WTC11 (cell line): ENCODE results near the gene CISH. TPM values are rescaled to one million over a fixed set of nuclear protein-coding genes. Genes with fewer than 3 reads are reported as not detected.

Experiments
- ATAC-seq: fragments of 200-7000 bp; cut with Tn5 transposase; 2 replicates; pipeline ENCODE4 v1.10.0; 2021; ENCODE audit warnings: mild to moderate bottlenecking, moderate library complexity
- CTCF ChIA-PET: fragments of 300-600 bp; sonication (Branson Sonifier 250); formaldehyde crosslinking; loops from one replicate; lab custom pipeline; 2021; ENCODE audit warnings: antibody characterized with exemption; lab: Charles Lee
- POLR2A ChIA-PET: fragments of 350-600 bp; sonication (Branson Sonifier 250); formaldehyde crosslinking; loops from one replicate; lab custom pipeline; 2021; ENCODE audit warnings: antibody characterized with exemption; lab: Charles Lee
- DNase-seq: peaks from one replicate; pipeline ENCODE4 v3.0.0; 2021; ENCODE audit warnings: low spot score
- H3K27ac Mint-ChIP-seq: 2 replicates; pipeline ENCODE4 v1.8.0; 2021; ENCODE audit warnings: mixed read lengths
- H3K27me3 Mint-ChIP-seq: 2 replicates; pipeline ENCODE4 v1.8.0; 2021; ENCODE audit warnings: low read depth, mild to moderate bottlenecking, moderate library complexity, mixed read lengths
- H3K36me3 Mint-ChIP-seq: 2 replicates; pipeline ENCODE4 v1.8.0; 2021; ENCODE audit warnings: mixed read lengths
- H3K4me1 Mint-ChIP-seq: 2 replicates; pipeline ENCODE4 v1.8.0; 2022; ENCODE audit warnings: mixed read lengths
- H3K4me3 Mint-ChIP-seq: 2 replicates; pipeline ENCODE4 v1.8.0; 2021; ENCODE audit warnings: mild to moderate bottlenecking, moderate library complexity, mixed read lengths
- H3K9me3 Mint-ChIP-seq: 2 replicates; pipeline ENCODE4 v1.8.0; 2021; ENCODE audit warnings: mixed read lengths
- FOXJ3 ChIP-seq: sonication (generic); formaldehyde crosslinking; IDR thresholded peaks from 2 replicates; pipeline ENCODE4 v1.9.0; 2021; ENCODE audit warnings: missing genetic modification reagents, mild to moderate bottlenecking, borderline replicate concordance
- GABPB1 ChIP-seq: sonication (generic); formaldehyde crosslinking; IDR thresholded peaks from 2 replicates; pipeline ENCODE4 v1.8.1; 2023; ENCODE audit warnings: mild to moderate bottlenecking, missing genetic modification reagents
- IRF2 ChIP-seq: sonication (generic); formaldehyde crosslinking; IDR thresholded peaks from 2 replicates; pipeline ENCODE4 v1.8.0; 2022; ENCODE audit warnings: low read depth, missing genetic modification reagents, borderline replicate concordance
- JAZF1 ChIP-seq: fragments of 250-450 bp; sonication (Bioruptor Pico); IDR thresholded peaks from 2 replicates; pipeline ENCODE4 v1.9.0; 2021; ENCODE audit warnings: moderate library complexity, mild to moderate bottlenecking, inconsistent platforms
- MXD4 ChIP-seq: fragments of 250-450 bp; sonication (Bioruptor Pico); IDR thresholded peaks from 2 replicates; pipeline ENCODE4 v1.8.0; 2021; ENCODE audit warnings: mild to moderate bottlenecking, moderate library complexity, borderline replicate concordance
- RELA ChIP-seq: sonication (generic); formaldehyde crosslinking; IDR thresholded peaks from 2 replicates; pipeline ENCODE4 v1.8.1; 2022; ENCODE audit warnings: missing genetic modification reagents, mild to moderate bottlenecking, borderline replicate concordance
- SMAD3 ChIP-seq: sonication (generic); formaldehyde crosslinking; IDR thresholded peaks from 2 replicates; pipeline ENCODE4 v1.8.0; 2022; ENCODE audit warnings: missing genetic modification reagents, mild to moderate bottlenecking, borderline replicate concordance
- TP53 ChIP-seq: sonication (generic); formaldehyde crosslinking; IDR thresholded peaks from 2 replicates; pipeline ENCODE4 v1.8.1; 2023; ENCODE audit warnings: mild to moderate bottlenecking, missing genetic modification reagents
- ZBTB21 ChIP-seq: sonication (generic); formaldehyde crosslinking; IDR thresholded peaks from 2 replicates; pipeline ENCODE4 v1.8.1; 2023; ENCODE audit warnings: mild to moderate bottlenecking, missing genetic modification reagents, borderline replicate concordance
- ZNF219 ChIP-seq: sonication (generic); formaldehyde crosslinking; IDR thresholded peaks from 2 replicates; pipeline ENCODE4 v1.8.0; 2023; ENCODE audit warnings: missing genetic modification reagents, mild to moderate bottlenecking, borderline replicate concordance
- total RNA-seq: library from RNA; stranded (reverse); gene quantifications from 3 replicates; pipeline ENCODE4 v1.2.3, GENCODE V29; 2021
- TF ChIP-seq, protein P1 (sequence below): fragments of 250-450 bp; sonication (Bioruptor Pico); IDR thresholded peaks from 2 replicates; pipeline ENCODE4 v1.9.0; 2021; ENCODE audit warnings: mild to moderate bottlenecking, borderline replicate concordance
- TF ChIP-seq, protein P2 (sequence below): sonication (generic); formaldehyde crosslinking; IDR thresholded peaks from 2 replicates; pipeline ENCODE4 v1.8.1; 2022; ENCODE audit warnings: mild to moderate bottlenecking, moderate library complexity, missing genetic modification reagents
- TF ChIP-seq, protein P3 (sequence below): sonication (generic); formaldehyde crosslinking; conservative IDR thresholded peaks from 2 replicates; pipeline ENCODE4 v1.8.1; 2023; ENCODE audit warnings: mild to moderate bottlenecking, low read depth, missing genetic modification reagents, moderate library complexity
- TF ChIP-seq, protein P4 (sequence below): sonication (generic); formaldehyde crosslinking; IDR thresholded peaks from 2 replicates; pipeline ENCODE4 v1.8.0; 2023; ENCODE audit warnings: missing genetic modification reagents
- TF ChIP-seq, protein P5 (sequence below): fragments of 250-450 bp; sonication (Bioruptor Pico); IDR thresholded peaks from 2 replicates; pipeline ENCODE4 v1.9.0; 2021; ENCODE audit warnings: mild to moderate bottlenecking
- TF ChIP-seq, protein P6 (sequence below): sonication (generic); formaldehyde crosslinking; IDR thresholded peaks from 2 replicates; pipeline ENCODE4 v1.8.0; 2022; ENCODE audit warnings: mild to moderate bottlenecking, missing genetic modification reagents
- TF ChIP-seq, protein P7 (sequence below): sonication (generic); formaldehyde crosslinking; IDR thresholded peaks from 2 replicates; pipeline ENCODE4 v1.8.1; 2022; ENCODE audit warnings: low read depth, missing genetic modification reagents, borderline replicate concordance
- TF ChIP-seq, protein P8 (sequence below): sonication (generic); formaldehyde crosslinking; conservative IDR thresholded peaks from 2 replicates; pipeline ENCODE4 v1.8.1; 2022; ENCODE audit warnings: mild to moderate bottlenecking, missing genetic modification reagents
- TF ChIP-seq, protein P9 (sequence below): sonication (generic); formaldehyde crosslinking; IDR thresholded peaks from 2 replicates; pipeline ENCODE4 v1.8.1; 2022; ENCODE audit warnings: mild to moderate bottlenecking, missing genetic modification reagents, moderate library complexity, borderline replicate concordance

The CISH gene
- total RNA-seq, 1 experiment from 2014 or later = 2.4 TPM

DNA sequence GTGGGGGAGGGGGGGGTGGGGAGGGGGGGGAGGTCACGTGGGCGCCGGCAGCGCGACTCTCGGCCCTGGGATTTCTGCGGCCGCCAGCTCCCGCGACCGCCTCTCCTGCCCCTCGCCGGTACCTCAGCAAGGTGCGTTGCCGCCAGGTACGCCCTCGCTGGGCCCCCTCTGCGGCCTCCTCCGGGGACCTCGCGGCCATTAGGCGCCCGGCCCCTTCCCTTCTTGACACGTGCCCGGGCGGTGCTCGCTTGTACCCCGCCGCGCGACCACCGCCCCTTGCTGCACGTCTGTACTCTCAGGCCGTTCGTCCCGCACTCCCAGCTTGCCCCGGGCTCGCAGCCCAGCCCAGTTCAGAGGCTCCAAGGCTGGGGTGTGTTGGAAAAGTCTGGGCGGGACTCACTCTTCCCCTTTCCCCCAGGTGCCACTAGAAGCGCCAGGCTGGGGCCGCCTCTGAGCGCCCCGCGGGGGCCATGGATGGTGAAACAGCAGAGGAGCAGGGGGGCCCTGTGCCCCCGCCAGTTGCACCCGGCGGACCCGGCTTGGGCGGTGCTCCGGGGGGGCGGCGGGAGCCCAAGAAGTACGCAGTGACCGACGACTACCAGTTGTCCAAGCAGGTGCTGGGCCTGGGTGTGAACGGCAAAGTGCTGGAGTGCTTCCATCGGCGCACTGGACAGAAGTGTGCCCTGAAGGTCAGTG is 5.7 kb upstream of the CISH start, which contains the start of gene MAPKAPK3 (continued):
- TF ChIP-seq, protein P1, sequence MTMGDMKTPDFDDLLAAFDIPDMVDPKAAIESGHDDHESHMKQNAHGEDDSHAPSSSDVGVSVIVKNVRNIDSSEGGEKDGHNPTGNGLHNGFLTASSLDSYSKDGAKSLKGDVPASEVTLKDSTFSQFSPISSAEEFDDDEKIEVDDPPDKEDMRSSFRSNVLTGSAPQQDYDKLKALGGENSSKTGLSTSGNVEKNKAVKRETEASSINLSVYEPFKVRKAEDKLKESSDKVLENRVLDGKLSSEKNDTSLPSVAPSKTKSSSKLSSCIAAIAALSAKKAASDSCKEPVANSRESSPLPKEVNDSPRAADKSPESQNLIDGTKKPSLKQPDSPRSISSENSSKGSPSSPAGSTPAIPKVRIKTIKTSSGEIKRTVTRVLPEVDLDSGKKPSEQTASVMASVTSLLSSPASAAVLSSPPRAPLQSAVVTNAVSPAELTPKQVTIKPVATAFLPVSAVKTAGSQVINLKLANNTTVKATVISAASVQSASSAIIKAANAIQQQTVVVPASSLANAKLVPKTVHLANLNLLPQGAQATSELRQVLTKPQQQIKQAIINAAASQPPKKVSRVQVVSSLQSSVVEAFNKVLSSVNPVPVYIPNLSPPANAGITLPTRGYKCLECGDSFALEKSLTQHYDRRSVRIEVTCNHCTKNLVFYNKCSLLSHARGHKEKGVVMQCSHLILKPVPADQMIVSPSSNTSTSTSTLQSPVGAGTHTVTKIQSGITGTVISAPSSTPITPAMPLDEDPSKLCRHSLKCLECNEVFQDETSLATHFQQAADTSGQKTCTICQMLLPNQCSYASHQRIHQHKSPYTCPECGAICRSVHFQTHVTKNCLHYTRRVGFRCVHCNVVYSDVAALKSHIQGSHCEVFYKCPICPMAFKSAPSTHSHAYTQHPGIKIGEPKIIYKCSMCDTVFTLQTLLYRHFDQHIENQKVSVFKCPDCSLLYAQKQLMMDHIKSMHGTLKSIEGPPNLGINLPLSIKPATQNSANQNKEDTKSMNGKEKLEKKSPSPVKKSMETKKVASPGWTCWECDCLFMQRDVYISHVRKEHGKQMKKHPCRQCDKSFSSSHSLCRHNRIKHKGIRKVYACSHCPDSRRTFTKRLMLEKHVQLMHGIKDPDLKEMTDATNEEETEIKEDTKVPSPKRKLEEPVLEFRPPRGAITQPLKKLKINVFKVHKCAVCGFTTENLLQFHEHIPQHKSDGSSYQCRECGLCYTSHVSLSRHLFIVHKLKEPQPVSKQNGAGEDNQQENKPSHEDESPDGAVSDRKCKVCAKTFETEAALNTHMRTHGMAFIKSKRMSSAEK (CRISPR knock-in tag) = no peak
- TF ChIP-seq ZNF219 (CRISPR knock-in tag) (no peak), SMAD3 (CRISPR knock-in tag) (no peak), TP53 (CRISPR knock-in tag) (no peak), GABPB1 (CRISPR knock-in tag) (peak; percentile 16; the same call in 1 of the 2 replicates), IRF2 (no peak), ZBTB21 (CRISPR knock-in tag) (no peak), RELA (CRISPR knock-in tag) (no peak), FOXJ3 (no peak), JAZF1 (CRISPR knock-in tag) (no peak)
- TF ChIP-seq, protein P2, sequence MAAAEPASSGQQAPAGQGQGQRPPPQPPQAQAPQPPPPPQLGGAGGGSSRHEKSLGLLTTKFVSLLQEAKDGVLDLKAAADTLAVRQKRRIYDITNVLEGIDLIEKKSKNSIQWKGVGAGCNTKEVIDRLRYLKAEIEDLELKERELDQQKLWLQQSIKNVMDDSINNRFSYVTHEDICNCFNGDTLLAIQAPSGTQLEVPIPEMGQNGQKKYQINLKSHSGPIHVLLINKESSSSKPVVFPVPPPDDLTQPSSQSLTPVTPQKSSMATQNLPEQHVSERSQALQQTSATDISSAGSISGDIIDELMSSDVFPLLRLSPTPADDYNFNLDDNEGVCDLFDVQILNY (CRISPR knock-in tag) = 0 out of 2 replicates have a peak, but pooled peaks have one; percentile 25
- TF ChIP-seq, protein P3, sequence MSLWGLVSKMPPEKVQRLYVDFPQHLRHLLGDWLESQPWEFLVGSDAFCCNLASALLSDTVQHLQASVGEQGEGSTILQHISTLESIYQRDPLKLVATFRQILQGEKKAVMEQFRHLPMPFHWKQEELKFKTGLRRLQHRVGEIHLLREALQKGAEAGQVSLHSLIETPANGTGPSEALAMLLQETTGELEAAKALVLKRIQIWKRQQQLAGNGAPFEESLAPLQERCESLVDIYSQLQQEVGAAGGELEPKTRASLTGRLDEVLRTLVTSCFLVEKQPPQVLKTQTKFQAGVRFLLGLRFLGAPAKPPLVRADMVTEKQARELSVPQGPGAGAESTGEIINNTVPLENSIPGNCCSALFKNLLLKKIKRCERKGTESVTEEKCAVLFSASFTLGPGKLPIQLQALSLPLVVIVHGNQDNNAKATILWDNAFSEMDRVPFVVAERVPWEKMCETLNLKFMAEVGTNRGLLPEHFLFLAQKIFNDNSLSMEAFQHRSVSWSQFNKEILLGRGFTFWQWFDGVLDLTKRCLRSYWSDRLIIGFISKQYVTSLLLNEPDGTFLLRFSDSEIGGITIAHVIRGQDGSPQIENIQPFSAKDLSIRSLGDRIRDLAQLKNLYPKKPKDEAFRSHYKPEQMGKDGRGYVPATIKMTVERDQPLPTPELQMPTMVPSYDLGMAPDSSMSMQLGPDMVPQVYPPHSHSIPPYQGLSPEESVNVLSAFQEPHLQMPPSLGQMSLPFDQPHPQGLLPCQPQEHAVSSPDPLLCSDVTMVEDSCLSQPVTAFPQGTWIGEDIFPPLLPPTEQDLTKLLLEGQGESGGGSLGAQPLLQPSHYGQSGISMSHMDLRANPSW = no peak
- TF ChIP-seq, protein P4, sequence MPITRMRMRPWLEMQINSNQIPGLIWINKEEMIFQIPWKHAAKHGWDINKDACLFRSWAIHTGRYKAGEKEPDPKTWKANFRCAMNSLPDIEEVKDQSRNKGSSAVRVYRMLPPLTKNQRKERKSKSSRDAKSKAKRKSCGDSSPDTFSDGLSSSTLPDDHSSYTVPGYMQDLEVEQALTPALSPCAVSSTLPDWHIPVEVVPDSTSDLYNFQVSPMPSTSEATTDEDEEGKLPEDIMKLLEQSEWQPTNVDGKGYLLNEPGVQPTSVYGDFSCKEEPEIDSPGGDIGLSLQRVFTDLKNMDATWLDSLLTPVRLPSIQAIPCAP (CRISPR knock-in tag) = no peak
- TF ChIP-seq, protein P5, sequence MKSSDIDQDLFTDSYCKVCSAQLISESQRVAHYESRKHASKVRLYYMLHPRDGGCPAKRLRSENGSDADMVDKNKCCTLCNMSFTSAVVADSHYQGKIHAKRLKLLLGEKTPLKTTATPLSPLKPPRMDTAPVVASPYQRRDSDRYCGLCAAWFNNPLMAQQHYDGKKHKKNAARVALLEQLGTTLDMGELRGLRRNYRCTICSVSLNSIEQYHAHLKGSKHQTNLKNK (CRISPR knock-in tag) = no peak
- TF ChIP-seq, protein P6, sequence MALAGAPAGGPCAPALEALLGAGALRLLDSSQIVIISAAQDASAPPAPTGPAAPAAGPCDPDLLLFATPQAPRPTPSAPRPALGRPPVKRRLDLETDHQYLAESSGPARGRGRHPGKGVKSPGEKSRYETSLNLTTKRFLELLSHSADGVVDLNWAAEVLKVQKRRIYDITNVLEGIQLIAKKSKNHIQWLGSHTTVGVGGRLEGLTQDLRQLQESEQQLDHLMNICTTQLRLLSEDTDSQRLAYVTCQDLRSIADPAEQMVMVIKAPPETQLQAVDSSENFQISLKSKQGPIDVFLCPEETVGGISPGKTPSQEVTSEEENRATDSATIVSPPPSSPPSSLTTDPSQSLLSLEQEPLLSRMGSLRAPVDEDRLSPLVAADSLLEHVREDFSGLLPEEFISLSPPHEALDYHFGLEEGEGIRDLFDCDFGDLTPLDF (CRISPR knock-in tag) = no peak

DNA sequence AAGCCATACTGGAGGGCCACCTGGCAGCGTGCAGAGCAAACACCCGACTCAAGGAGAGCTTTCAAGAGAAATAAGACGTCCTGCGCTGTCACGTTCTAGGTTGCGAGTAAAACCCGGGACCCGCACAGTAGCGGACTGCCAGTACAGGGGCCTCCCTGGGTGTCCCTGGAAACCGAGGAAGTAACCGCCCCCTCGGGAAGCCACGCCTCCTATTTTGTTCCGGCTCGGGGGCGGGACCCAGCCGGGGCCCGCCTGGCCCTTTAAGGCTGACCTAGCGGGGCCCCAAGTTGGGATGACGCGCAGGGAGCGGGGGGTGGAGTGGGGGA is 5.2 kb upstream of the CISH start:
- Mint-ChIP-seq H3K9me3 (no peaks in the 10 kb centered on the region), H3K27ac (no peak overlapping the region), H3K27me3 (peaks cover 31% of the 10 kb centered on the region), H3K4me3 (peak overlapping the region; percentile 70), H3K36me3 (no peaks in the 10 kb centered on the region), H3K4me1 (peaks cover 28% of the 10 kb centered on the region)
- CTCF ChIA-PET = interaction anchor here (0.6 to 10.1 kb wide), 39 partner anchors 10 to 883 kb away, joined by 3 to 202 read pairs (median 7); partner anchors contain the start of genes C3orf18, DCAF1, DOCK3 and HEMK1
- ATAC-seq (peak; percentile 67), DNase-seq (peak; percentile 97)
- POLR2A ChIA-PET = interaction anchor here (0.9 to 1.2 kb wide), 3 partner anchors 32 to 773 kb away, joined by 3 to 8 read pairs (median 5); no protein-coding TSS in a partner anchor
- TF ChIP-seq, protein P7, sequence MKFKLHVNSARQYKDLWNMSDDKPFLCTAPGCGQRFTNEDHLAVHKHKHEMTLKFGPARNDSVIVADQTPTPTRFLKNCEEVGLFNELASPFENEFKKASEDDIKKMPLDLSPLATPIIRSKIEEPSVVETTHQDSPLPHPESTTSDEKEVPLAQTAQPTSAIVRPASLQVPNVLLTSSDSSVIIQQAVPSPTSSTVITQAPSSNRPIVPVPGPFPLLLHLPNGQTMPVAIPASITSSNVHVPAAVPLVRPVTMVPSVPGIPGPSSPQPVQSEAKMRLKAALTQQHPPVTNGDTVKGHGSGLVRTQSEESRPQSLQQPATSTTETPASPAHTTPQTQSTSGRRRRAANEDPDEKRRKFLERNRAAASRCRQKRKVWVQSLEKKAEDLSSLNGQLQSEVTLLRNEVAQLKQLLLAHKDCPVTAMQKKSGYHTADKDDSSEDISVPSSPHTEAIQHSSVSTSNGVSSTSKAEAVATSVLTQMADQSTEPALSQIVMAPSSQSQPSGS = no peak
- TF ChIP-seq, protein P2 (CRISPR knock-in tag) = peak; percentile 14; the same call in 1 of the 2 replicates
- TF ChIP-seq, protein P8, sequence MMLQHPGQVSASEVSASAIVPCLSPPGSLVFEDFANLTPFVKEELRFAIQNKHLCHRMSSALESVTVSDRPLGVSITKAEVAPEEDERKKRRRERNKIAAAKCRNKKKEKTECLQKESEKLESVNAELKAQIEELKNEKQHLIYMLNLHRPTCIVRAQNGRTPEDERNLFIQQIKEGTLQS = no peak
- TF ChIP-seq, protein P9, sequence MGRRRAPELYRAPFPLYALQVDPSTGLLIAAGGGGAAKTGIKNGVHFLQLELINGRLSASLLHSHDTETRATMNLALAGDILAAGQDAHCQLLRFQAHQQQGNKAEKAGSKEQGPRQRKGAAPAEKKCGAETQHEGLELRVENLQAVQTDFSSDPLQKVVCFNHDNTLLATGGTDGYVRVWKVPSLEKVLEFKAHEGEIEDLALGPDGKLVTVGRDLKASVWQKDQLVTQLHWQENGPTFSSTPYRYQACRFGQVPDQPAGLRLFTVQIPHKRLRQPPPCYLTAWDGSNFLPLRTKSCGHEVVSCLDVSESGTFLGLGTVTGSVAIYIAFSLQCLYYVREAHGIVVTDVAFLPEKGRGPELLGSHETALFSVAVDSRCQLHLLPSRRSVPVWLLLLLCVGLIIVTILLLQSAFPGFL = no peak
- no peak for TF ChIP-seq MXD4 (CRISPR knock-in tag)
